HEK293 (cell line): ENCODE results near the gene GDI2.

Experiments
- GLIS2 ChIP-seq: fragments of 450-650 bp; formaldehyde crosslinking; IDR thresholded peaks from 2 replicates; pipeline ENCODE4 v1.5.1; 2016; ENCODE audit warnings: missing biosample characterization, missing genetic modification characterization
- YY1 ChIP-seq: fragments of 450-650 bp; formaldehyde crosslinking; IDR thresholded peaks from 2 replicates; pipeline ENCODE4 v1.5.1; 2018; ENCODE audit warnings: missing biosample characterization, missing genetic modification characterization
- ZNF24 ChIP-seq: fragments of 450-650 bp; formaldehyde crosslinking; IDR thresholded peaks from 2 replicates; pipeline ENCODE4 v1.5.1; 2016; ENCODE audit warnings: missing biosample characterization, missing genetic modification characterization
- ZNF544 ChIP-seq: fragments of 450-650 bp; formaldehyde crosslinking; IDR thresholded peaks from 2 replicates; pipeline ENCODE4 v1.5.0; 2017; ENCODE audit warnings: missing biosample characterization, missing genetic modification characterization
- ZNF747 ChIP-seq: fragments of 450-650 bp; formaldehyde crosslinking; IDR thresholded peaks from 2 replicates; pipeline ENCODE4 v1.5.1; 2016; ENCODE audit warnings: missing biosample characterization, missing genetic modification characterization
- TF ChIP-seq, protein P1 (sequence below): fragments of 450-650 bp; formaldehyde crosslinking; IDR thresholded peaks from 2 replicates; pipeline ENCODE4 v1.5.1; 2016; ENCODE audit warnings: missing biosample characterization, missing genetic modification characterization
- TF ChIP-seq, protein P2 (sequence below): fragments of 450-650 bp; formaldehyde crosslinking; IDR thresholded peaks from 2 replicates; pipeline ENCODE4 v1.5.1; 2016; ENCODE audit warnings: missing biosample characterization, missing genetic modification characterization
- TF ChIP-seq, protein P3 (sequence below): fragments of 450-650 bp; formaldehyde crosslinking; conservative IDR thresholded peaks from 2 replicates; pipeline ENCODE4 v1.5.1; 2016; ENCODE audit warnings: low read depth, missing biosample characterization, missing genetic modification characterization
- TF ChIP-seq, protein P4 (sequence below): fragments of 450-650 bp; formaldehyde crosslinking; IDR thresholded peaks from 2 replicates; pipeline ENCODE4 v1.5.1; 2016; ENCODE audit warnings: missing biosample characterization, missing genetic modification characterization, low read depth

DNA sequence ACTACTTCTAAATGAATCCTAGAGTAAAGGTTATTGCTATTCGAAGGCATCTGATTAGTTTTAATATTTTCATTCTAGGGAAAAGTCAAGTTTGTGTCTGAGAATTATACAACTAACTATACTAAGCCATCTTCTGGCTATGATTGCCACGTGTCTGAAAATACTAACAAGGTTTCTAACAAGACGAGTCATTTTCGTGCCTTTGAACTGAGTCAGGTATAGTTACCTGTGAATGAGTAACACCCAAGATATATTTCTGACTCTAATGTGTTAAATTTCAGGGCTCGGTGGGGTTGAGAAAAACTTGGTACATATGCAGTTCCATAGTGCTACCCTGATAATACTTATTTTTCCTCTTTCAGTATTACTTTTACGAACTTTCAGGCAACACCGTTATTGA is 93.1 kb downstream of the GDI2 start:
- TF ChIP-seq YY1 (no peak), ZNF747 (tag by site-specific recombination) (no peak), ZNF544 (tag by site-specific recombination) (no peak), GLIS2 (tag by site-specific recombination) (no peak), ZNF24 (tag by site-specific recombination) (no peak)
- TF ChIP-seq, protein P1, sequence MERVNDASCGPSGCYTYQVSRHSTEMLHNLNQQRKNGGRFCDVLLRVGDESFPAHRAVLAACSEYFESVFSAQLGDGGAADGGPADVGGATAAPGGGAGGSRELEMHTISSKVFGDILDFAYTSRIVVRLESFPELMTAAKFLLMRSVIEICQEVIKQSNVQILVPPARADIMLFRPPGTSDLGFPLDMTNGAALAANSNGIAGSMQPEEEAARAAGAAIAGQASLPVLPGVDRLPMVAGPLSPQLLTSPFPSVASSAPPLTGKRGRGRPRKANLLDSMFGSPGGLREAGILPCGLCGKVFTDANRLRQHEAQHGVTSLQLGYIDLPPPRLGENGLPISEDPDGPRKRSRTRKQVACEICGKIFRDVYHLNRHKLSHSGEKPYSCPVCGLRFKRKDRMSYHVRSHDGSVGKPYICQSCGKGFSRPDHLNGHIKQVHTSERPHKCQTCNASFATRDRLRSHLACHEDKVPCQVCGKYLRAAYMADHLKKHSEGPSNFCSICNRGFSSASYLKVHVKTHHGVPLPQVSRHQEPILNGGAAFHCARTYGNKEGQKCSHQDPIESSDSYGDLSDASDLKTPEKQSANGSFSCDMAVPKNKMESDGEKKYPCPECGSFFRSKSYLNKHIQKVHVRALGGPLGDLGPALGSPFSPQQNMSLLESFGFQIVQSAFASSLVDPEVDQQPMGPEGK = no peak
- TF ChIP-seq, protein P2, sequence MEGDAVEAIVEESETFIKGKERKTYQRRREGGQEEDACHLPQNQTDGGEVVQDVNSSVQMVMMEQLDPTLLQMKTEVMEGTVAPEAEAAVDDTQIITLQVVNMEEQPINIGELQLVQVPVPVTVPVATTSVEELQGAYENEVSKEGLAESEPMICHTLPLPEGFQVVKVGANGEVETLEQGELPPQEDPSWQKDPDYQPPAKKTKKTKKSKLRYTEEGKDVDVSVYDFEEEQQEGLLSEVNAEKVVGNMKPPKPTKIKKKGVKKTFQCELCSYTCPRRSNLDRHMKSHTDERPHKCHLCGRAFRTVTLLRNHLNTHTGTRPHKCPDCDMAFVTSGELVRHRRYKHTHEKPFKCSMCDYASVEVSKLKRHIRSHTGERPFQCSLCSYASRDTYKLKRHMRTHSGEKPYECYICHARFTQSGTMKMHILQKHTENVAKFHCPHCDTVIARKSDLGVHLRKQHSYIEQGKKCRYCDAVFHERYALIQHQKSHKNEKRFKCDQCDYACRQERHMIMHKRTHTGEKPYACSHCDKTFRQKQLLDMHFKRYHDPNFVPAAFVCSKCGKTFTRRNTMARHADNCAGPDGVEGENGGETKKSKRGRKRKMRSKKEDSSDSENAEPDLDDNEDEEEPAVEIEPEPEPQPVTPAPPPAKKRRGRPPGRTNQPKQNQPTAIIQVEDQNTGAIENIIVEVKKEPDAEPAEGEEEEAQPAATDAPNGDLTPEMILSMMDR = no peak
- TF ChIP-seq, protein P3, sequence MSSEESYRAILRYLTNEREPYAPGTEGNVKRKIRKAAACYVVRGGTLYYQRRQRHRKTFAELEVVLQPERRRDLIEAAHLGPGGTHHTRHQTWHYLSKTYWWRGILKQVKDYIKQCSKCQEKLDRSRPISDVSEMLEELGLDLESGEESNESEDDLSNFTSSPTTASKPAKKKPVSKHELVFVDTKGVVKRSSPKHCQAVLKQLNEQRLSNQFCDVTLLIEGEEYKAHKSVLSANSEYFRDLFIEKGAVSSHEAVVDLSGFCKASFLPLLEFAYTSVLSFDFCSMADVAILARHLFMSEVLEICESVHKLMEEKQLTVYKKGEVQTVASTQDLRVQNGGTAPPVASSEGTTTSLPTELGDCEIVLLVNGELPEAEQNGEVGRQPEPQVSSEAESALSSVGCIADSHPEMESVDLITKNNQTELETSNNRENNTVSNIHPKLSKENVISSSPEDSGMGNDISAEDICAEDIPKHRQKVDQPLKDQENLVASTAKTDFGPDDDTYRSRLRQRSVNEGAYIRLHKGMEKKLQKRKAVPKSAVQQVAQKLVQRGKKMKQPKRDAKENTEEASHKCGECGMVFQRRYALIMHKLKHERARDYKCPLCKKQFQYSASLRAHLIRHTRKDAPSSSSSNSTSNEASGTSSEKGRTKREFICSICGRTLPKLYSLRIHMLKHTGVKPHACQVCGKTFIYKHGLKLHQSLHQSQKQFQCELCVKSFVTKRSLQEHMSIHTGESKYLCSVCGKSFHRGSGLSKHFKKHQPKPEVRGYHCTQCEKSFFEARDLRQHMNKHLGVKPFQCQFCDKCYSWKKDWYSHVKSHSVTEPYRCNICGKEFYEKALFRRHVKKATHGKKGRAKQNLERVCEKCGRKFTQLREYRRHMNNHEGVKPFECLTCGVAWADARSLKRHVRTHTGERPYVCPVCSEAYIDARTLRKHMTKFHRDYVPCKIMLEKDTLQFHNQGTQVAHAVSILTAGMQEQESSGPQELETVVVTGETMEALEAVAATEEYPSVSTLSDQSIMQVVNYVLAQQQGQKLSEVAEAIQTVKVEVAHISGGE (tag by site-specific recombination) = no peak
- TF ChIP-seq, protein P4, sequence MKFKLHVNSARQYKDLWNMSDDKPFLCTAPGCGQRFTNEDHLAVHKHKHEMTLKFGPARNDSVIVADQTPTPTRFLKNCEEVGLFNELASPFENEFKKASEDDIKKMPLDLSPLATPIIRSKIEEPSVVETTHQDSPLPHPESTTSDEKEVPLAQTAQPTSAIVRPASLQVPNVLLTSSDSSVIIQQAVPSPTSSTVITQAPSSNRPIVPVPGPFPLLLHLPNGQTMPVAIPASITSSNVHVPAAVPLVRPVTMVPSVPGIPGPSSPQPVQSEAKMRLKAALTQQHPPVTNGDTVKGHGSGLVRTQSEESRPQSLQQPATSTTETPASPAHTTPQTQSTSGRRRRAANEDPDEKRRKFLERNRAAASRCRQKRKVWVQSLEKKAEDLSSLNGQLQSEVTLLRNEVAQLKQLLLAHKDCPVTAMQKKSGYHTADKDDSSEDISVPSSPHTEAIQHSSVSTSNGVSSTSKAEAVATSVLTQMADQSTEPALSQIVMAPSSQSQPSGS (tag by site-specific recombination) = no peak
